Inflammatory macrophage treated with lipopolysaccharide for 4 hours (primary cell): ENCODE results near the gene CYTH1.

Experiments
- DNase-seq: peaks from one replicate; pipeline ENCODE4 v3.0.0-alpha.2; 2020

CYTH1 gene

DNA sequence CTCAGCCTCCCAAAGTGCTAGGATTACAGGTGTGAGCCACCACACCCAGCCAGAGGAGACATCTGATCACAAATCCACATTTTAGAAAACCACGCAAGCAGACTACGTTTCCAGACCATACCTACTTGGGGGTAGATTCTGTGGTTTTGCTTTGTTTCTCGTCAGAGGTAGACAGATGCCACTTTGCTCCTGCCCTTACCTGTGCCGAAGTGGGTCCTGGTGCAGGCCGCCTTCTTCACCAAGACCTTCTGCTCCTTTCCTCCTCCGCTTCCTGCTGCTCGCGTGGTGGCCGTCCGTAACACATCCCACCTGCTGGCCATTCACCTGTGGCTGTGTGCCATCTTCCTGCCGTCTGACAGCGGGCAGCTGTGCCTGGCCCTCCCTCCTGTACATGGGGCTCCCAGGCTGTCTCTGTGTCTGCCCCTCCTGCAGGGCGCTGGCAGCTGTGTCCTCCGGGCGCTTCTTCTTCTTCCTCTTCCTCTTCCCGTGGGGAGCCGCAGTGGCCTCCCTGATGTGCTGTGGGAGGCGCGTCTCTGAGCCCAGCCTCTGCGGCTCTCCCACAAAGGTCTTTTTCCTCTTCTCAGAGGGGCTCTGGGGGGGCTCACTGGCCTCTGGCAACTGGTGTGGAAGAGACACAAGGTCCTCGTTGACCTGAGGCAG is 21.2 kb upstream of the CYTH1 start:
- peak; percentile 35 for DNase-seq

DNA sequence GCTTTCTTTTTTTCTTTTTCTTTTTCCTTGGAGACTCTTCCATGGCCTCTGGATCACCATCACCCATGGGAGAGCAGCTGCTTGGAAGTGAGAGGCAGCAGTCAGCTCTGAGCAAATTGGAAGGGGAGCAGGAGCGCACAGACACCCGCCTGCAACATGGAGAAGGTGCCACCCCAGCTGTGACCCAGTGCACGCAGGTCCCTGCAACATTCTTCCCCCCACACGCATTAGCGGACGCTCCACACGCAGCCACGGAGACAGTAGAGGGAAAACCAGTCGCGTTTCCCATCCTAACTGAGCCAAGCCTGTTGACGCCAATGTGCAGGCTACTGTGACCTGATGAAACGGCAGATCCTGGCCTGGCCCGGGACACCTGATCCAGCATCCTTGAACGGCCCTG is 20.4 kb upstream of the CYTH1 start:
- no peak for DNase-seq

DNA sequence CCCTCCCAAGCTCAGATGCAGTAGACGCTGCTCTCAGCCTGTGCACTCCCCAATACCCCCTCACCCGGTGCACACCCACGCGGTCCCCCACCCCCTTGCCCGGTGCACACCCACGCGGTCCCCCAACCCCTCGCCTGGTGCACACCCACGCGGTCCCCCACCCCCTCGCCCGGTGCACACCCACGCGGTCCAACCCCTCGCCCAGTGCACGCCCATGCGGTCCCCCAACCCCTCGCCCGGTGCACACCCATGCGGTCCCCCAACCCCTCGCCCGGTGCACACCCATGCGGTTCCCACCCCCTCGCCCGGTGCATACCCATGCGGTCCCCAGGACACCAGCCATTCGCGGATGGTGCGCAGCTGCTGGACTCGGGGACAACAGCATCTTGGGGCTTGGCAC is 19.9 kb upstream of the CYTH1 start:
- DNase-seq, result no peak

DNA sequence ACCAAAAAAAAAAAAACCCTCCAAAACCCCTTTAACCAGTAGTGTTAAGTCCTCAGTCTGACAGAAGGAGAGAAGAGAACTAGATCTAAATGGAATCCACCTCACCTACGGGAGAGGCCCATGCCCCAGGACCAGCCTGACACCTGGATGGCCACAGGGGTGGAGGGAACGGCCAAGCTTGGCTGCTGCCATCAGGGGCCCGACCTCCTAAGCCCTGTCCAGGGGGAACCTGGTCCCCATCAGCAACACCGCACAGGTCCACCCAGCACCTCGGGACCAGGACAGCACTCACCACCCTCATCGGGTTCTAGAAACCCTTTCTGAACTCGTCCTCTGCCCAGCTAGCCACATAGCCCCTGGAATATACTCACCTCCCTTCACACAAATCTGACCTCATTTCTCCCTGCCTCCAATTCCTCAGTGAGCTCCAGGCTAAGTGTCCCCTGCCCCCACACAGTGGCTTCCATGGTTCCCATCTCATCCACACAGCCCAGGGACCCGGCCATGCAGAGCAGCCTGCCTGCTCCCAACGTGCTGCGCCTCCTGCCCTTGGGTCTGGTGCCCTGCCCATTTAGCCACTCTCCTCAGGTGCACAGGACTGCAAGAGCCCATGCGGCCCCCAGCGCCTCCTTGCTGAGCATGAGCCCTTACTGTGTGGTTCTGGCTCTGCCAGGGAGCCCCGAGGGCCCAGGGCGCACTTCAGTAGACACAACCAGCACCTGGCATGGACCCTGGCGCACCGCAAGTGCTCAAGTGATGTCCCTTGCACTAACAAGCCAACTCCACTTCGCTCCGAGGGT is 18.3 kb upstream of the CYTH1 start:
- DNase-seq, result no peak

DNA sequence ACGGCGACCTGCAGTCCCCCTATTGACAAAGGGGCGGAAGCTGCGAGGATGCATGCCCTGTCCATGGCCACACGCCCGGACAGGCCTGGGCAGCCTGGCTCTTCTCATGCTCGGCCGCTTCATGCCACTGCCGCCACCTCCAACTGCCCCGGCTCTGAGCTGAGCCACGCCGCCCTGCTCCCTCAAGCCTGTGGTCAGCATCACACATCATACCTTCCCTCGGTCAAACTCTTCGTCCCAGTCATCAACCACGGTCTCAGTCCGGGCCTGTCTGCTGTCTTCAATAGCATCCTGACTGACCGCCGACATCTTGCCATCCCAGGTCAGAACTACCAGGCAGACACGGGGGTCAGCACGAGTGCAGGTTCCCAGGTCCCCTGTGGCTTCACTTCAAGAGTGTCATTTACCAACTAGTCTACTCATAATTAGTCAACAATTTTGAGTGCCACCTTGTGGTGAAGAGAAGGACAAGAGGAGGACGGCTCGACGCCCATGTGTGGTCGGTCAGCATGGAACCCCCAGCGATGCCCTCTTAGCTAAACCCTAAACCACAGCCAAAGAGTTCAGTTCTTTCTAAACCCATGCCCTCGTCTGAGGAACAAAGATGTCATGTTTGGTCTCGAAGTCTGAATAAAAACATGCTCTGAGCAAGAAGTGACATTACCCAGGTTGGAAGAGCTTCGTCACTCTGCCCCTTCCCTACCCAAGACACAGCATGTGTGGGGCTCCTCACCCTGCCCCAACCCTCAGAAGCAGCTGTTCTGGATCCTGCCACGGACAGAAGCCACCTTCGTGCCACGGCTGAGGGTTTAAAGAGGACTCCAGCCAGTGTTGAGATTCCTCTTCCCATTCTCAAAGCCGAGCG is 16.9 kb upstream of the CYTH1 start:
- peak; percentile 58 for DNase-seq

DNA sequence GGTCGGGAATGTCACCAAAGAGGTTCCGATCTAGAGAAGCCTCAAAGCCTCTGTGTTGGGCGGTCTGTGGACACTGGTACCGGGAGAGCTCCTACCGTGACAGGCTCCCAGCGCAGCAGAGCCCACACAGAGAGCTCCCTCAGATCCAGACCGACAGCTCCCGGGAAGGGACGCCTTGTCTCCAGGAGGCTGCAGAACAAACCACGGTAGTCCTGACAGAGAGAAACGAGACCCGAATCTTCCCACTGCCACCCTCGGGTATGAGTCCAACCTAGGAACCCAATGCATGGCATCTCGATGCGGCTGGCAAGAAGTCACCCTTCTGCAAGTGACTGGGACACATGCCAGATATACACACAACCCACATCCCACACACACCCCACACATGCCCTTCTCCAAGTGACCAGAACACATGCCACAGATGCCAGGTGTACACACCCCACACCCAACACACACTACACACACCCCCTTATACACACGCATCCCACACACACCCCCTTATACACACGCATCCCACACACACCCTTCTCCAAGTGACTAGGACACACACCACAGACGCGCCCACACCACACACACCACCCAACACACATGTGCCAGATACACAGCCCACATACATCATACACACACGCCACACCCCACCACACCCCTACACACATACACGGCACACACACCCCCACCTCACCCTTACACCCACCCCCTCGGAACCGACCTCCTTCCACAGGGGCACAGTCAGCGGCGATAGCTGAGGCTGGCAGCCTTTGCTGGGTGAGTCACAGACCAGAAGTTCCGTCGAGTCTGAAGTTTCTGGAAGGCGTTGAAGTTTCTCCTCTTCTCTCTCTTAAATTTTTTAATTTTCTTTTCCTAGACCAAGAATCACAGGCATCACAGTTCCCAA is 15.9 kb upstream of the CYTH1 start:
- DNase-seq, result no peak

DNA sequence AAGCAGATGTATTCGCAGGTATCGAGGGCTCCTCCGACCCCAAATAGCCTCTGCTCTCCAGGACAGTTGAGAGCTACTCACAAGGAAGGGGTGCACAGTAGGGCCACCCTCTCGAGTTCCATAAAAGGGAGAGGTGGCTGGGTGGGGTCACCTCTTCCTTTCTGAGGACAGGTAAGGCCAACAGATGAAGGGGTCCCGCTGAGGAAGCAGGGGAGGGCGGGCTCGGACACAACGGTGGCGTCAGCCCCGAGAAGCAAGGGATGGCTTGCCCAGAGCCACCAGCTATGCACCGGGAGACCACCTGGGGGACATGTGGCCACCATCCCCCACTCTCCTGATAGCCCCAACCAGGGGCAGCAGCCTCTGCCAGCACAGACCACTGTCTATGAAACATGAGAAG is 15.1 kb upstream of the CYTH1 start:
- no peak for DNase-seq

DNA sequence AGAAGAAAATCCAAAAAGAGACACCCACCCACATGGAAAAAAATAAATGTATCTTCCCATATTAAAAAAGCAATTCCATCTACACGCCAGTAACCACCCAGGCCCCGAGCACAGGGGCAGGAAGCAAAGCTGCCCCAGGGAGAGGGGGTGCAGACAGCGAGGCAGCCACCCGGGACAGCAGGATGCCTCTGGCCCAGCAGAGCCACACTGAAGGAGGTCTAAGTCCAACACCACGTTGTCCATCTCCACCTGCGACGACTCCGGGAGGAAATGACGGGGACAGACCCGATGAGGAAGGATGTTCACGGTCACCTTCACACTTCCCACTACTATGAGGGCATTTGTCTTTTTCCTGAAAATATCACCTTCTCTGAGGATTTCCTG is 14.4 kb upstream of the CYTH1 start:
- DNase-seq, result no peak

DNA sequence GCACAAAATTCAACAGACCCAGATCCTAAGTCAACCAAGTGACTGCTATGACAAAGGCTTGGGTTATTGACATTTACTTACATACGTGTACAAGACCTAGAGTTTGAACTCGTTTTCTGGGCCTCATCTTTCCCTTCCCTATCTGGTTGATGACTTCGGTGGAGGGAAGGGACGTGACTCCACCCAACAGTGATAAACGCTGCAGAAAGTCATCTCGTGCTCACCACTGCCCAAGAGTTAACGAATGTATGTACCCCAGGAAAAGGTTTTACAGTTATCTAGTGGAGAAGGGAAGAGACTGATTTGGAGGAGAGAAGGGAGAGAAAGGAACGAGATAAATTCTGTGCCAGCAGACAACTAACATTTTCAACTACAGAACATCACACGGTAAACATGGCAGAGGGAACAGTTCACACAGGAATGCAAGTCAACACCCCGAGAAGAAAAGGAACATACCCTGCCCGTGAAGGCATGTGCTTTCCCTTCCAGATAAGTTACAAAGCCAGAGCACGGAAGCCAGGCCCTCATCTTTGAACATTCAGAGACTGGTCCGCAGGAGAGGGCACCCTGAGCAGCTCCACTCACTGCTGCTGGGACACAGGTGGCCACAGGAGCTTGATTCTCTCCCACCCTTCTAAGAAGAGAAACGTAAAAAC is 13.9 kb upstream of the CYTH1 start:
- DNase-seq, result no peak

DNA sequence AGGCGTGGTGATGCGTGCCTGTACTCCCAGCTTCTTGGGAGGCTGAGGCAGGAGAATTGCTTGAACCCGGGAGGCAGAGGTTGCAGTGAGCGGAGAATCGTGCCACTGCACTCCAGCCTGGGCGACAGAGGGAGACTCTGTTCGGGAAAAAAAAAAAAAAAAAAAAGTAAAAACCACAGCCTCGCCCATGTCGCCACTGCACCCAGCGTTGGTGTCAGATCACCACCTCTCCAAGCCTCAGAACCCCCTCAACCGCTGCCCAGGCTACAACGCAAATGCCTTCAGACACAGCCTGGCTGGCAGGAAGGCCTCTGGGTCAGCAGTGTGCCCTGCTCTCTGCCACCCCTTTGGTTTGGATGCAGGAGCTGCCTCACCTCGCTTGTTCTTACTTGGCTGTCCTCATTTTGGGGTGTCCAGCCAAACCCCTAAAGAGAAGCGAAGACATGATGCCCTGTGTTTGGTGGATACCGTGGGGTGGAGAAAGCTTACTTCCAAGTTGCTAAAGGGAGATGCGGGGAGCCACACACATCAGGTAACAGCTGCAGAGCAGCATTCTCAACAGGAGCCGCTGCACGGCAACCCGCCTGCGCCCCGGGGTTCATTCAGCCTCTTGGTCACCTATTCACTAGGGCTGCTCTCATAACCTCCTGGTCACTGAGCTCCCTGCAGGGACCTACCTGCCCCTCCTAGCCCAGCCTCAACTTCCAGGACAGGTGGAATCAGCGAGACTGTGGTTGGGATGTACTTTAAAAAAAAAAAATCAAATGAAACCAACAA is 13.0 kb upstream of the CYTH1 start:
- DNase-seq, result no peak

DNA sequence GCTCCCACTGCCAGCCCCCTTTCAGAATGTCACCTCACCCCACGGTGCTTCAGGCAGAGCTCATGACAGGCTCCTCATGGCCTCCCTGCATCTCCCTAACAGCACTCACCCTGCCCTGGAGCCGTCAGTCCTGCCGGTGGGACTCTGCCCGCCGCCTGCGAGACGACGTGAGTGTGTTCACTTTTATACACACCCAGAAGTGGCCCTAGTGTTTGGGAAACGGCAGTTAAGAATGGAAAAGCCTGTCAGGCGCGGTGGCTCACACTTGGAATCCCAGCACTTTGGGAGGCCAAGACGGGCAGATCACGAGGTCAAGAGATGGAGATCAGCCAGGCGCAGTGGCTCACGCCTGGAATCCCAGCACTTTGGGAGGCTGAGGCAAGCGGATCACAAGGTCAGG is 12.3 kb upstream of the CYTH1 start:
- no peak for DNase-seq

DNA sequence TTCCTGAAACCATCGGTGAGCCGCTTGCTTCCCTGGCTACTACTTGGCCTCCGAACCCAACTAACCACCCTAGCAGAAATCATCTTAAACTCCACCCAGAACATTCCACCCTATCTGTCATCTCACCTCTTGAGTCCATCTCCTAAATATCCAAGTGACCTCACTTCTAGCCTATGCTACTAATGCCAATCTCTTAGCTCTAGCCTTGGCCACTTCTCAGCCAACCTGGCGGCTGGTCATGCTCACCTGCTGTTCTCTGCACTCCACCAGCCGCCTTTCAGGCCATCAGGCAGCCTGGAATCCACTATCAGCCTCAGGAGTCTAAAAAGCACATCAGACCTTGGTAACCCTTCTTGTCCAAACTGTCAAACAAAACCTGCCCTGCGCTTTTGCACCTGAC is 11.9 kb upstream of the CYTH1 start:
- no peak for DNase-seq

DNA sequence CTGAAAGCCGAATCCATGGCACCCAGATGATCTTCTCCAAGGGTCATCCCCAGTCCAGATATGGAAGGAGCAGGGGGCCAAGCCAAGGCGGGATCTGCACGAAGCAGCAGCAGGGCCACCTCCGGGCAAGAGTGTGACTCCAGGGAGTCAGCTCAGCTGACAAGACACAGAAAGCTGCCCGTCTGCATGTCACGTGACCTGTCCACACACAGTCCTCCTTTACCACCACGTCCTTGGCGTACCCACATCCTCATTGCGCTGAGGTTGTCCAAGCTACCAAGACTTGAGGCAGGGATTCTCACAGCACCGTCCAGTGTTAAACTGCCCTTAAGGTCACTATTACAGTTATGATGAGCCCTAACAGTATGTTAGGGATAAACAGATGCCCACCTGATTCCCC is 11.3 kb upstream of the CYTH1 start:
- DNase-seq, result no peak

DNA sequence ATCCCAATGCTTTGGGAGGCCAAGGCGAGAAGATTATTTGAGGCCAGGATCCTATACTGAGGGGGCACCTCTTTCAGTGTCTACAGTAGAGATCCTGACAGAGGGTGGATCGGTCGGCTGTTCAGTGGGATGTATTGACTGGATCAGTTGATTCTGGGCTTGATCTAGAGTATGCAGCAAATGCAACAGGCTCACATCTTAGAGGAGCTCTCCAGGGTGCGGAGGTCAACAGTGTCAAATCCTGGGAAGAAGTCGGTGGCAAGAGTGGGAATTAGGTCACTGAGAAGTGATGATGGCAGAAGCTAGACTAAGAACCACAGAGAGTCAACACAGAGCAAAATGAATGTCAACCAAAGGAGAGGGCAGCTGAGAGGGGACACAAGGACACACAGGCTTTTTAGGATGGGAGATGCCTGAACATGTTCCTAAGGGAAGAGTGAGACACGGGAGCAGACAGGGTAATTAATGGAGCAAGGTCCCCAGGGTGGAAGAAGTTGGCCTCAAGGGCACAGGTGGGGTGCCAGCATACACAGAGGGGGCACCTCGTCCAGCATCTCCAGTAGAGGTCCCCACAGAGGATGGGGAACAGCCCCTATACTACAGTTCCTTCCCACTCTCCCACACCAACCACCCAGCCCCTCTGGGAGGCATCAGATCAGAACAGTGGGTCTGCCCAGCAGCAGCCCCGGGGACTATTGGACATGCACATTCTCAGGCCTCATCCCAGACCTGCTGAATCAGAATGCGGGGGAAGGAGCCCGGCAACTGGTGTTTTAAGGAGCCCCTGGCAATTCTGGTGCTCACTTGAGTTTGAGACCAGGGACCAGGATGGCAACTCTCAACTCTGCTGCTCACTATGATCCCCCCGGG is 10.0 kb upstream of the CYTH1 start:
- DNase-seq, result no peak

DNA sequence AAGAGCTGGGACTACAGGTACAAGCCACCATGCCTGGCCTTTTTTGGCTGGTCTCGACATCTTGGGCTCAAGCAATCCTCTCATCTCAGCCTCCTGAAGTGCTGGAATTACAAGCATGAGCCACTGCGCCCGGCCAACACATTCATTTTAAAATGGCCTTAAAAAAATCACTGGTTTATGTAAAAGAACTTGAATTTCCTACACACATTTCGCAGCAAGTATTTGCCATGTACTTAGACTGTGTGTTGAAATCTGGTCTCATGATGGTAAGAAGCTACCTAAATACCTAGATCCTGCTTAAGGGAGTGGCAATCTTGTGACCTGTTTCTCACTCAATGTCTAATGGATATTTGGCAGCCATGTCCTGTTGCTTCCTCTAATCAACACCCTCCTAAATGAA is 8.5 kb upstream of the CYTH1 start:
- no peak for DNase-seq

DNA sequence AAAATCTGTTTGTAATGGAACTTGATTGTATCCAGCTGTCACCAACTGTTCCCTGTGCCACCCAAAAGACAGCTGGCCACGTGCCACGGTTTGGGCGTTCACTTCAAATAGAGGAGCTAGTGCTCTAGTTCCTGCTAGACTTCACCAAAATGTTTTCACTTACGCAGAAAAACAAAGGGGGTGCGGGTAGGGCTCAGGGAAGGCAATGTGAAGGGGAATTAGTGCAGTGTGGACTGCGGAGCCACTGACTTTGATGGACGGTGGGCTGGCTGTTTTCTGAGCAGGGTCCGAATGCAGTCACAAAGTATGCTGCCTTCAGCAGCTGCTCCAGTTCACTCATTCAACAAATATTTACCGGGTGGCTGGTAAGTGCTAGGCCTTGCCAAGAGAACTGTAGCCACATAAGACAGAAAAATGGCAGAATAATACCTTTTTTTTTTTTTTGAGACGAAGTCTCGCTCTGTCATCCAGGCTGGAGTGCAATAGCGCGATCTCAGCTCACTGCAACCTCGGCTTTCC is 7.6 kb upstream of the CYTH1 start:
- no peak for DNase-seq

DNA sequence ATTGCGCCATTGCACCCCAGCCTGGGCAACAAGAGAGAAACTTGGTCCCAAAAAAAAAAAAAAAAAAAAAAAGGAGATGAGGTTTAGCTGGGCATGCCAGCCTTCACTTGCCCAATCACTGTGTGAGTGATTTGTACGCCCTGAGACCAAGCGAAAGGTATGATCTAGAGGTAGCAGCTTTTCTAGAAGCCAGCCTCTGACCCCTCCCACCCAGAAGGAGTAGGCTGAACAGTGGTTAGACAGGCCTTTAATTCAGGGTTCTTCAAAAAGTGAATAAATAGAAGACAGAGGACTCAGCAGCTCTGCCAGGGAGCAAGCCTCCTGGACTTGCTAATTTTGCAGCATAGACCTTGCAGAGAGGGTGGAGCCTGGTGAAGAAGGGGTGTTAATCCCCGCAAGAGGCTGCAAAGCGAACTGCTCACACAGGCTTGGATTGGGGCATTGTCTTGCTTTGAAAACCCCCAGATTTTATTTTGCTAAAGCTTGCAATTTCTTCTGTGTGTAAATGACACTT is 7.1 kb upstream of the CYTH1 start:
- DNase-seq, result no peak

DNA sequence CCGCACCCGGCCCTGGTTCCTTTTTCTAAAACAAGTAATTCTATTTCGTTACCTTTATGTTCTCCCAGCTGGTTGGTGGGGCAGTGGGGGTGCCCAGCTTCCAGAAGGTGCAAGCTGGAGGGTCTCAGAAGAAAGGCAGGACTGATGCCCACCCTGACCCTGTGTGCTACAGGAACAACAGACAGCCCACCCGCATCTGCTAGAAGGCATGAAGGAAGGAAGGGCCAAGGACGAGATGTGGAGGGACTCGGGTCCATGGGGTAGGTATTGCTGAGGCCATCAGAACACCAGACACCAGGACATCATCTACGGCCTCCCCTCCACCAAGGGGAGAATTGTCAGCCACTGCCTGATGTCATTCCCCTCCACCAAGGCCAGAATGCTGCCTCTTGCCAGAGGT is 6.4 kb upstream of the CYTH1 start:
- no peak for DNase-seq

DNA sequence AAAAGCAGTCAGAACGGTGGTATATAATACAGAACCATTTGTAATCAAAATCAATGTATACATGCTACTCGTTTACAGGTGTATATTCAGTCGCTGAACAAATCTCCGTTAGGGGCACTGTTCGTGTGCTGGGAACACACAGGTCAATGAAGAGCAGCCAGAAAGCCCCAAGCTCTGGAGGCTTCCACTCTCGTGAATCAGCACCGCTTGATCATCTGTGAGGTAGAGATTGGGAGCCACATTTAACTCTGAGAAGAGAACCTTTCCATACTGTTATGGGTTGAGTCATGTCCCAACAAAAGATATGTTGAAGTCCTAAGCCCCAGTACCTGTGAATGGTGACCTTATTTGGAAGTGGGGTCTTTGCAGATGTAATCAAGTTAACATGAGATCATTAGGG is 5.4 kb upstream of the CYTH1 start:
- DNase-seq, result no peak

DNA sequence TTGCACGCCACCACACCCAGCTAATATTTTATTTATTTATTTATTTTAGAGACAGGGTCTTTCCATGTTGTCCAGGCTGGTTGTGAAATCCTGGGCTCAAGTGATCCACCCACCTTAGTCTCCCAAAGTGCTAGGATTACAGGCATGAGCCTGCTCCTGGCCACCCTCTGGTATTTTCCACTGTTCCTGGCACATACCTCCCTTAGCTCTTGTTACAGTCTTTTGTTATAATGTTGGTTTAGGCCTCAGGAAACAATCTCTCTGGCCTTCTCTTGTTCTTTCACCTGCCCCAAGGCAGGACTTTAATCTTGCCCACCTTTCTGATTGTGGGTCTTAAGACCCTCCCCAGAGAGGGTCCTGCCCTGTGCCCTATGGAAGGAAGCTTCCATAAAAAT is 3.6 kb upstream of the CYTH1 start:
- no peak for DNase-seq
